HG03175 (cell line): ENCODE data around the gene PHF14.

ENCODE experiments used
- ATAC-seq: cut with Tn5 transposase; IDR thresholded peaks from one replicate; pipeline ENCODE4 v1.9.1; 2021; ENCODE audit warnings: mild to moderate bottlenecking, moderate library complexity; ENCODE audit not compliant: unreplicated experiment

The PHF14 gene

DNA sequence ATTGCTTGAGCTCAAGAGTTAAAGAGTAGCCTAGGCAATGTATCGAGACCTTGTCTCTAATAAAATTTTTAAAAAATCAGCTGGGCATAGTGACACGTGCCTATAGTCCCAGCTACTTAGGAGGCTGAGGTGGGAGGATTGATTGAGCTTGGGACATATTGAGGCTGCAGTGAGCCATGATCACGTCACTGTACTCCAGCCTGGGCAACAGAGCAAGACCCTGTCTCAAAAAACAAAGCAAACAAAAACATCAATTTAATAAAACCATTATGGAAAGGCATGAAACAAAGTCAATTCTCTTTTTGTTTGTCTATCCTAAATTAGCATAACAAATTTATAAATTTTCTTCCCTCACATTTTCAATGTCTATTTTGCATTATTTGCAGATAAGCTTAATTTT lies 108.4 kb downstream of the PHF14 start:
- no peak for ATAC-seq

DNA sequence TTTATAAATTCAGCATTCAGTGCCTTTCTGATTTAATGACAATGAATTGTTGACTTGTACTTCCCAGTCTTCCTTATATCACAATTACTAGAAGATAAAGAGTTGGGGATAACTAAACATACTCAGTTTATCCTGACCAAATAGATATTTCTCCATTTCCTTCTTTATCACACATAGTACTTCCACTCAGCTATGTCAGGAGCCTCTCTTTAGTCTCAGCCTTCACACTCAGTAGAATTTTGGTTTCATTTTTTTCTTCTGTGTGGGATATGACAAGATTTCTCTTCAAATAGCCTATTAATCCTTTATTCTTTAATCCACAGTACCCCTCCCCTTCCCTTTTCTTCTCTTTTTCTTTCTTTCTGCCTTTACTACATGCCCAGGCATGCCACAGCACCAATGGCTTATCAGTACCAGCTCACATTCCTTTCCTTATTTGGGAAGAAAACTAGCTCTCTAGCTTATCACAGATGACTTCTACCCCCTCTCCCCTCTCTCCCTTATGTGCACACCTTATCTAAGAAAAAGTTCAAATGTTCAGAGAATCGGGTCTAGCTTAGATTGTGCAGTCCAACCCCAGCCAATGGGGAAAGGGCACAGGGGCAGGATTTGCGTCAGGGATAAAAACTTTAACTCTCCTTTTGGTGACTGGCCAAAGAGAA lies 109.0 kb downstream of the PHF14 start:
- ATAC-seq = no peak

DNA sequence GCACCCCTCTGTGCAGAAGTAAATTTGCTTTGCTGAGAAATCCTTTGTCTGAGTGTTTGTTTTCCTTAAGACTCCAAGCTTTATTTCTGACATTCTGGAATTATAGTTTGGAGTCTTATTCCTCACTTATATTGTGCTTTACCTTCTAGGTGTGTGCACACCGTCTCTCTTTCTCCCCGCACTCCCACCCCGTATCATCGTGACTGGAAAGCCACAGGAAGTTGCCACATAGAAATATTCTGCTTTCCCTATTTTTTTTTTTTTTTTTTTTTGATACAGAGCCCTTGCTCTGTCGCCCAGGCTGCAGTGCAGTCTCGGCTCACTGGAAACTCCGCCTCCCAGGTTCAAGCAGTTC lies 109.5 kb downstream of the PHF14 start:
- ATAC-seq = no peak

DNA sequence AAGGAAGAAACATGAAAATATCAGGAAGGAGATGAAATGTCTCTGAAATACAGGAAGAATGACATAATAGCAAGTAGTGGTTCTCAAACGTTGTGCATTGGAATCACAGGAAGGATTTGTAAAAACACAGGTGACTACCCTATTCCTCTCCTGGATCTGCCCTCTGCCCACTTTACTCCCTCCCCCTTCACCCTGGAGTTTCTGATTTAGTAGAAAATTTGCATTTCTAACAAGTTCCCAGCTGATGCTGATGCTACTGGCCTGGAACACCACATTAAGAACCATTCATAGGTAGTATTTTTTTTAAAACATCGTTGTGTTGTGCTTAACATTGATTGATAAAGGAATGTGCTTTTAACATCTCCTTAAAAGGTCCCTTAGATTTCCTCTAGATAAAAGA lies 130.9 kb downstream of the PHF14 start:
- ATAC-seq = no peak

DNA sequence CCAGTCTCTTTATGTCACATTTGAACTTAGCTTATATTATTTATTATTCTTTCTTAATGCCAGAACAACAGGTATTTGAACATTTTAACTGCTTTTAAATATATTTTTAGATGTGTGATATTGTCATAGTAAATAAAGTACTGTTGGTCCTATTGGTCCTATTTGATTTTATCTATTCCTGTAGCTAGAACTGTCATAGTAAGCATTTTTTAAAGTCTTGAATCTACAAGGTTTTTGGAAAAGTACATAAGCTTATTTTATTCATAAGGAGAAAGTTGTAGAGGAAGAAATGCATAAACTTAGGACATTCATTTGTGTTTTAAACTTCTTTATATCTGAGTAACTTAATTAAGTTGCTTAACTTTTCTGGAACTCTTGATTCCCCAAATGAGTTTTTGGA lies 136.0 kb downstream of the PHF14 start:
- ATAC-seq = no peak

DNA sequence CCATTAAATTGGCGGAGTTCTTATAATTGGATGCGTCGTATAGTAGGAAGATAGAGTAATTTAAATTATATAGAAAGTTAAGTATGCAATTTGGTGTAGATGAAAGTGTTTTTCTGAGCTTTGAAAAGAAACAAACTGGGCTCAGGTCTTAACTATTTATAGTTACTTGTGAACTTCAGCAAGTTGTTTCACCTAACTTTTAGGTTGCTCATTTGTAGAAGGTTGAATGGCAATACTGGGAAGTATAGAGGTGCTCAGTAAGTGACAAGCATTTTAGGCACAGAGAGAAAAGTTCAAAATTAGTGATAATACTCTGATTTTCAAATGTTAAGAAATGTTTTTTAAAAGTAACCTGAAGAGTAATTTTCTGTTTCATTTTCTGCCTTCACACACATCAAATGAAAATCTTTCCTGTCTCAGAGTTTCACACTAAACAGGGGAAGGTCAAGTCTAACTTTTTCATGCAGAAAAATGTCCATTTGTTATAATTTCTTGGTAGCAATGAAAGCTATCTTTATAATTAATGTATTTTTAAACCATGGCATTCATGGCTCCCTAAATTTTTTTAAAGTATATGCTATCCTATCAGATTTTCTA lies 146.5 kb downstream of the PHF14 start:
- ATAC-seq = peak; percentile 58

DNA sequence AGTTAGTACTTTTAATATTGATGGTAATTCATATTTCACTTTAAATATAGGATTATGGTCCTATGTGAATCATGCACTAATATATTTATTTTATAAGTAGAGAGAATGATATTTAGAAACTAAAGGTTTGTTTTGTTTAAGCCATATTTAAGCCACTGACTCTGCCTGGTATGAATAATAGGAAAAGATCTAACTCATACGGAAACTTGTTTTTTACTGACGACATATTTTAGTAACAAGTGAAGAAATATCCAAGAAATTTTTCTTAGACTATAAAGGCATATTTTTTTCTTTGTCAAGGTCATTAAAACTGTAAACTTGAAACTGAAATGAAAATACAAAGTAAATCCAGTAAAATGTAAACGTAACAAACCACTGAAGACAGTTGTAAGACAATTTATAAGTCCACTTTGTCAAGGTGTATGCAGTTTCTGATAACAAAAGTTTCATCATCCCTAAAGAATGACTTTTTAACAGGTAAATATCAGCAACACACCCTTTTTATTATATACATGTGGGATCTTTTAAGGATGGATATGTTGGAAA lies 147.1 kb downstream of the PHF14 start:
- ATAC-seq = no peak

DNA sequence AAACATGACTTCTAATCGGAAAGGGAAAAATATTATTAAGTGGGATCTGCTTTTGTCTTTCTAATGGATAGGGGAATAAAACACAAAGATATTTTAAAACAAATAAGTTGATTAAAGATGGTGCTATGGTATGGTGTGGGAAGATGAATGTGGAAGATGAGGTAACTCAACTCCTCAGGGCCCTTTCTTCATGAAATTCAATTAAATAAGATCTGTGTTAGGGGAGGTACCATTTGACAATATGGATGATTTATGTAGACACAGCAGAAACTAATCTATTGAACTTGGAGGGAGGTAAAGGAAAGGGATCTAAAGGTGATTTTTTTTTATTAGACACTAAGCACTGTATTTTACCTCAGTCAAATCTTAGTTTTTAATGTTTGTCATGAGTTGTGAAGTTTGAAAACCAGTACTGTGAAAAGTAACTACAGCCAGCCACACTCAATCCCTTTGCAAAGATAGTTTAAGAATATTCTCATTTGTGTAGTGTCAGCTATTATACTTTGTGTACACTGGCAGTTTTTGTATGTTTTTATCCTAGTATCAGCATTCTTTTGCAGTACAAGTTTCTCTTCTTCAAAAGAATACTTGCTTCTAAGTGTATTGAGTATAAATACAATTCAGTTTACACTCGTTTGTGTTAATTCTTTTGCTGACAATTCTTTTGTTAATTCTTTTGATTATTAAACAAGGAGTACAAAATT lies 151.3 kb downstream of the PHF14 start:
- no peak for ATAC-seq

DNA sequence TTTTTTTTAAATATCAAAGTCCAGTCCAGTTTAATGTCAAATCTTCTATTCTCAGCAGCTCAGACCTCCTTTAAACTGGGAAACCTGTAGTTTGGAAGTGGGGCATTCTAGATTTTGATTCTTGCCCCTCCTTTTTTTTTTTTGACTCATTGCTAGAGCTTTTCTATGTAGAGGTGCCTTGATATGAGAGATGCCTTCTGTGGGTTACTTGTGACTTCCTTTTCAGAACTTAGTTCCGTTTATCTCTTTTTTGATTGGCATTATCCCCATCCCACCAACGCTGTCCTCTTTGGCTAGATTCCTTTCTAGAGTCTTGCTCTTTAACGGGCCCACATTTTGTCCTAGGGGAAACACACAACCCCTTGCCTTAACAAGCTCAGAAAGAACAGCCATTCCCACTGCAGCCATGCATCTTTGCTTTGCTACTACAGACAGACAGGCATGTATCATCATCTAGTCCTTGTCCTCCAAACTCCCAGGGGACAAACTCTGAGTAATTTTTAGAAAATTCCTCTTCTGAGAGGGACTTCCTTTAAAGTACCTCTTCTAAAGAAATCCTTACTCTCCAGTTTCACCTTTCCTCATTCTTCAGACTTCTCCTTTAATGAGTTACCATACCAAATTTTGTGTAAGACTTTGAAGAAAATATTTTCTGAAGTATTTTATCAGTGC lies 153.6 kb downstream of the PHF14 start:
- ATAC-seq = no peak

DNA sequence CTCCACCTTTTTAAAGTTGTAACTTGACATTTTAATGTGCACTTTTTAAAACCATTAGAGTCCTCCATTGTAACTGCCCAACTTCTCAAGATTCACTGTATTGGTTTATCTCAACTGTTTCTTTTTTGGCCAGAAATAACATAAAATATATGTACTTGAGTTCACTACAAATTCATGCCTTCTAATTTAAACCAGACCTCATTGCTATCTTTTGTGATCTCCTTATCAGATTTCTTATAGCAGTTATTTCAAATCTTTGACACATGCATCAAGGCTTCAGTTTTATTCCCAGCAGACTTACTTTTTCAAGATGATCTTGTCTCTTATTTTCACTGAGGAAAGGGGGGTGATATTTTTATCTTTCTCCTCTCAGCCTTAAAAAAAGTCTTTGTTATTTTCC lies 154.3 kb downstream of the PHF14 start:
- no peak for ATAC-seq

DNA sequence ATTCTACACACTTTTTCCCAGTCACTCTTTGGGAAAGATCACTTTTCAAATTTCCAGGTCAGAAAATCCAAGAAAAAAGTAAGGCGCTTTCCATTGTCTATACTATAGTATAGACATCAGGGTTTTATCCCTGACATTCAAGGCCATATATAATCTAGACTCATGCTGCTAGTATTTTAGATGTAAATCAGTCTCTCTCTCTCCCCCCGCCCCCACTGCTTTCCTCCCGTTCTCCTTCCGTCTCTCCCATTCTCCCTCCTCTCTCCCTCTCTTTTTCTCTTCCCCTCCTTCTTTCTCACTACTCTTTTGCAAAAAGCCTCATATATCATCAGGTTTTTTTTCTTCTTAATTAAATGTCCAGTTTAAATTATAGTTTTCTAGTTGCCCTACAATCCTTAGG lies 154.8 kb downstream of the PHF14 start:
- ATAC-seq = no peak

DNA sequence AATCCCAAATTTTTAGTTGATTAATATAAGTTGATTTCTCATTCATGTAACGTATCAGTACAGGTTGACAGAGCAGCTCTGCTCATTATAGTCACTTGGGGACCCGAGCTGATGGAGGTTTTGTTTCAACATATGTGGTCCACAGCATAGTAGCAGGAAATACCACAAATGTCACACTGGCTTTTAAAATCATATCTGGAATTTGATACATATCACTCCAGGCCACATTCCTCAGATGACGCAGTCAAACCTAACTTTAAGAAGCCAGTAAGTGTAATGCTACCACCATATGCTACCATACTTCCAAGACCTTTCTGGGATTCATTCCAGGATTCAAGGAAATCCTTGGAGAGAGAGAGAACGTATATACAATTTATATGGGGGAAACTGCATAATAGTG lies 156.3 kb downstream of the PHF14 start:
- ATAC-seq = no peak

DNA sequence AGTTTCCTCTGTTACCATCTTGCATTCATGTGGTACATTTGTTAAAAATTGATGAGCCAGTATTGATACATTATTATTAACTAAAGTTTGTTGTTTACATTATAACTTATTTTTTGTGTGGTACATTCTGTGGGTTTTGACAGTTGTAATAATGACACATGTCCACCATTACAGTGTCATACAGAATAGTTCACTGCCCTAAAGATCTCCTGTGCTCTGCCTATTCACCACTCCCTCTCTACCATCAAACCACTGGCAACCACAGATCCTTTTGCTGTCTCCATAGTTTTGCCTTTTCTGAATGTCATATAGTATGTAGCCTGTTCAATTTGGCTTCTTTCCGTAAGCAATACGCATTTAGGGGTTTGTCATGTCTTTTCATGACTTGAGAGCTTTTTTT lies 156.9 kb downstream of the PHF14 start:
- no peak for ATAC-seq

DNA sequence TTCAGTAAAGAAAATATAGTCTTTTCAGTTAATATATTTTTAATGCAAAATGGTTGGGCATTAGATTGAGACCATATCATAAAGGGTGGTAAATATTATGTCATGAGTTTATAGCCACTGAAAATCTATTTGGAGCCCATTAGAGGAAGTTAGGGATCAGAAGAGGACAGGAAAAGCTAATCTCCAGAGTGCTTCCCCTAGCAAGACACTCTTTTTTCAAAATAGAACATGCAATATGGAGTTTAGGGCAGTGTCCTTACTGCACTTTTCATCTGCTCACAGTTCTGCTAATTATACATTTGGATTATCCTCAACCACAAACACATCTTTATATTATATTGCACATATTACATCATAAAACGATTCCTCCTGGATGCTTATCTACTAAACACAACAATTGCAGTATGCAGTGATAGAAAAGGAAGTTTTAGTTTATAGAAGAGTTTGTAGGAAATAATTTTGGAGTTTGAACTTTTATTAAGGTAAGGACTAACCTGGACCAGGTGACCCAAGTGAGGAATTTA lies 159.8 kb downstream of the PHF14 start:
- no peak for ATAC-seq

DNA sequence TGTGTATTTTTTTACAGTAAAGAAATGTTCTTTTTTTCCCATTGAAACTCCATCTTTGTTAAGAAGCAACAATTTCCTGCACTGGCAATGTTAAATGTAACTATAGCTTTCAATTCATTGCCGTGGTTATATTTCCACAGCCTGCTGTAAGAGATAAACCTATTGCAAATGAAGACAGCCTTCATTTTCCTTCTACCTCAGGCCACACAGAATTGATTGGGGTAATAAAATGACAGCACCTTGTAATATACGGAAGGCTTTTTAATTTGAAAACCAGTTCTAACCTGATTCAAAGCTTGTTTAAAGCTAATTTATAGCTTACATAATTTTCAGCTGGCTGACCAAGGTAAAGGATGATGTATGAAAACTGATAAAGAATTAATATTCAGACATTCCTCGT lies 161.9 kb downstream of the PHF14 start:
- ATAC-seq = no peak

DNA sequence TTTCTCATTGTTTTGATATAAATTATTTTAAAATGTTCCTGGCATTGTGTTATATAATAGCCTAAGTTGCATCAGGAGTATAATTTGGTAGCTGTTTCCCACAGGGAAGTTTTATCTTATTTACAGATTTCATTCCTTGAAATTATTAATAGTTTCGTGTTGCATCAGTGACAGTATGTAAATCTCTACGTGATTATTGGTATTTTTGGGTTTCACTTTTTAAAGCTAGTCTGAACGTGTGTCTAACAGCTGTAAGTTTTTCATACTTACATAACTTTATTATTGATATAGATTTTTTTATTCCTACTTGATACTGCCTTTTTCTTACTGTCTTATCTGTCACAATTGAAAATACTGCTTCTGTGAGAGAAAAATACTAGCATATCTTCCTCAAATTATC lies 167.9 kb downstream of the PHF14 start:
- no peak for ATAC-seq

DNA sequence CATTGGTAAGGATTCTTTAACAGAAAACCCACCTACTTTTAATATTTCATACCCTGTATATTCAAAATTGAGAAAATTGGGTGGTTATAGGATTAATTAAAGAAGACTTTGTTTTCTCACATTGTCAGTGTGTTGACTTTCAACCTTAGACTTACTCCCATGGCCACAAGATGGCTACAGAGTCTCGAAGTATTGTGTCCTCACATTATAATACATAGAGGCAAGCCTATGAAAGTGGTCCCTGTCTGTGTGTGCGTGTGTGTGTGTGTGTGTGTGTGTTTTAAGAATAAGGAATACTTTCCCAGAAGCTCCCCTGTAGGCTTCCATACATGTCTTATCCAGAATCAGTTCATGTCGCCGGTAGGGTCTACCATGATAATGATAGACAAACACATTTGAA lies 180.0 kb downstream of the PHF14 start:
- no peak for ATAC-seq

DNA sequence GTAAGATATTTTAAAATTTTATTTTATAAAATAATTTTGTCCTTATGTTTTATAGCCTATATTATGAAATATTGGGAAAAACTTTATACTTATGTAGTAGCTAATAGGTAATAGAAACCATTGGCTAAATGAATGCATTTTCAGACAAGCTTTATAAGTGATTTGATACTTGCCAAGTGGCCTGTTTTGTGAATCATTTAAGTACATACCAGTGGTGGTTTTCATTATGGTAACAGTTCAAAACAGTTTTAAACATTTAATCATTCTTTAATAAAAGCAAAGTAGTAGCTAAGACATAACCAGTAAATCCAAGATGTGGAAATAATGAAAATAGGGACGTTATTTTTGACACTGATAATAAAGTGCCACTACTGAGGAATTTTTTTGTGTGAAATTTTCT lies 182.2 kb downstream of the PHF14 start:
- no peak for ATAC-seq

DNA sequence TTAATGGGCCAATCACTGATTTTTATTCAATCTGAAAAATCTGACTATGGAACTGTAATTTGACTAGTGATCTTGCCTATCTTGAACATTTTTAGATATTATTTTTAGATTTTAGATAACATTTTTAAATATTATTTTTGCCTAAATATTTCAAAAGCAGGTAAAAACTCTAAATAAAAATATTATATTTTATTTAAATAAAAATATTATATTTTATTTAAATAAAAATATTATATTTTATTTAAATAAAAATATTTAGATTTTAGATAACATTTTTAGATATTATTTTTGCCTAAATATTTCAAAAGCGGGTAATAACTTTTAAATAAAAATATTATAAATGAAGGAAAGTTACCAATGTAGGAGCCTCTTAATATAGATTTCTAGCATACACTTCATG lies 187.8 kb downstream of the PHF14 start:
- no peak for ATAC-seq

DNA sequence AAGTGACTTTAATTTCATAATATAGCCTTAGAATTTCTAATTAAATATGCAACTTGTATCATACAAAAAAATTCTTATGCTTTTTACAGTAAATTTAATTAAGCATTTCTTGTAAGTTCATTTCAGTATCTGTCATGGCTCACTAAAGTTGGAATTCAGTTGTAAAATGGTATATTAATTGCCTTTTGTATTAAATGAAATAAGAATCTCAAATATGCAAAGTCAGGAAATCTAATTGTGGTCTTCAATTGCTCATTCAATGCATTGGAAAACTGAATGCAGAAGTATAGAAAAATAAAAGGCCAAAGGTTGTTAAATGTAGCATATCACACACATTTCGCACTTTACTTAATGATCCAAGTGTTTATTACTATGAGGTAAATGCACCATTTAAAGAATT lies 189.5 kb downstream of the PHF14 start:
- no peak for ATAC-seq

DNA sequence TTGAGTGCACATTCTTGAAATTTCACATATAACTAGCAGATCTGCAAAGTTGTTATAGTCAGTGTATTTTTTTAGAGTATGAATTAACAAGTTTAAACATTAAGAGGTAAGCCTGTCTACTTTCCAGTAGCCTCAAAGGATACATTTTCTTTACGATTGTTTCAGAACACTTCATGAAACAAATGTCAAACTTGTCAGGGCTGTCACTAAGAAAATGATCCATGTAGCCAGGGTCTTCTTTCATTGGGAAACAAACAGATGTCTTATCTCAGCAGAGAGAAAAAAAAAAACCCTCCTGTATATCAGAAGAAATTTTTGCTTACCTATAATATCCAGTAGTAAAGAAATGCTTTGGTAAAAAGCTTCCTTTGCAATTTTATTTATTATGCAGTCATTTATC lies 192.4 kb downstream of the PHF14 start:
- no peak for ATAC-seq
